CD4-positive, alpha-beta T cell treated with Interleukin-15 for 4 hours (primary cell): ENCODE measurements around the gene B4GAT1.
"Not testable (repeated sequence)": the region's sequence is repeated elsewhere in the genome, so short reads cannot be mapped to it uniquely, and the experiment has no call there.

Experiments used
- DNase-seq: peaks from one replicate; pipeline ENCODE4 v3.0.0-alpha.2; 2020; ENCODE audit warnings: low spot score

The B4GAT1 gene

GRCh38 chr11:66322732-66323427 lies 24.5 kb downstream of the B4GAT1 start:
- DNase-seq = no peak

GRCh38 chr11:66321606-66322005 lies 25.8 kb downstream of the B4GAT1 start:
- no peak for DNase-seq

DNA sequence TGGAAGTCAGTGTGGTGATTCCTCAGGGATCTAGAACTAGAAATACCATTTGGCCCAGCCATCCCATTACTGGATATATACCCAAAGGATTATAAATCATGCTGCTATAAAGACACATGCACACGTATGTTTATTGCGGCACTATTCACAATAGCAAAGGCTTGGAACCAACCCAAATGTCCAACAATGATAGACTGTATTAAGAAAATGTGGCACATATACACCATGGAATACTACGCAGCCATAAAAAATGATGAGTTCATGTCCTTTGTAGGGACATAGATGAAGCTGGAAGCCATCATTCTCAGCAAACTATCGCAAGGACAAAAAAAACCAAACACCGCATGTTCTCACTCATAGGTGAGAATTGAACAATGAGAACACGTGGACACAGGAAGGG lies 26.7 kb downstream of the B4GAT1 start:
- DNase-seq = not testable (repeated sequence)

DNA sequence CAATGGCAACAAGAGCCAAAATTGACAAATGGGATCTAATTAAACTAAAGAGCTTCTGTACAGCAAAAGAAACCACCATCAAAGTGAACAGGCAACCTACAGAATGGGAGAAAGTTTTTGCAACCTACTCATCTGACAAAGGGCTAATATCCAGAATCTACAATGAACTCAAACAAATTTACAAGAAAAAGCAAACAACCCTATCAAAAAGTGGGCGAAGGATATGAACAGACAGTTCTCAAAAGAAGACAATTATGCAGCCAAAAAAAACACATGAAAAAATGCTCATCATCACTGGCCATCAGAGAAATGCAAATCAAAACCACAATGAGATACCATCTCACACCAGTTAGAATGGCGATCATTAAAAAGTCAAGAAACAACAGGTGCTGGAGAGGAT lies 27.1 kb downstream of the B4GAT1 start:
- not testable (repeated sequence) for DNase-seq

DNA sequence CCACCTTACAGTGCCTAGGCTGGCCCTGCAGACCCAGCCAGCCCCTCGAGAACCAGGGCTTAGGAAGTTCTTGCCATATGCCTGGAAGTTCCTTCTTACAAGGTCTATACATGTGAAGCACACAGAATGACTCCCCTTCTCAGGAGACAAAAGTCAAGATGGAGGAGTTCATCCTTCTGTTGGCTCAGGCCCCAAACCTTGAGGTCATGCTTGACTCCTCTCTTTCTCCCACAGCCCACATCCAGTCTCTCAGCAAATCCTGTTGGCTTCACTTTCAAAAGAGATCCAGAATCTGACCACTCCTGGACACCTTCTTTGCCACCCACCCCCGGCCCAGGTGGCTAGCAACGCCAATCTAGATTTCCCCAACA lies 28.8 kb downstream of the B4GAT1 start:
- DNase-seq = no peak

DNA sequence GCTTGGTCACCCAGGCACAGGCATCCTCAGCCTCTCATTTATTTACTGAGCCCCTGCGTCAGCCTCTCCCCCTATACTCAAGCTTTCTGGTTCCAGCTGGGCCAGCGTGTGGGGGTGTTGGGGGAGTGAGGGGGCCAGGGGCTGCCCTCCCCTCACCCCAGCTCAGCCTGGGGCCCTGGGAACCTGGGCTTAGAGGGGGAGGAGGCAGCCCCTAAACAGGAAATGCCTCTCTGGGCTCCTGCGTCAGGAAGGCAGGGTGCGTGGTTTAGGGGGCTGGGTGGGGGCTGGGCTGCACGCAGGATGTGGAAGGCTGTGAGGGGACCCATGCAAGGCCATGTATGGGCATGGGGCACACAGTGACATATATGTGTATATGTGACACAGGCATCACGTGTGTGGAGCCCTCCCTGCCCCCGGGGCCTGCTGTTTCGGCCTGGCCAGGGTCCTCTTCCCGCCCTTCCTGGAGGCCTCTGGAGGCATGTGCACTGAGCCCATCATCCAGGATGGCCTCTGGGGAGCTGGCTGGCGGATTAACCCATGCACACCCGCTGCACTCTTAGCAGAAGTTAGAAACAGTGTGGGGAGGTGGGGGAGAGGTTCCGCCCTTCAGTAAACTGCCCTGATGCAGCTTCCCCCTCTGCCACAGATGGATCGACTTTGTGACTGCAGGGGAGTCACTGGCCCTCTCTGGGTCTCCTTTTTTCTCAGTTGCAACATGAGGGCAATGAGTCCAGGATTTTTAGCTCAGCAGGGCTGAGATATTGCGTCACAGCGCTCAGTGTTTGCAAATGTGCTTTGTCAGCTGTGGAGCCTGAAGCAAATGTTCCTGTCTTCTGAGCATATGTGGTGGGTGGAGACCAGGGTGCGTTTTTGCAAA lies 29.5 kb downstream of the B4GAT1 start:
- DNase-seq = peak; percentile 33

DNA sequence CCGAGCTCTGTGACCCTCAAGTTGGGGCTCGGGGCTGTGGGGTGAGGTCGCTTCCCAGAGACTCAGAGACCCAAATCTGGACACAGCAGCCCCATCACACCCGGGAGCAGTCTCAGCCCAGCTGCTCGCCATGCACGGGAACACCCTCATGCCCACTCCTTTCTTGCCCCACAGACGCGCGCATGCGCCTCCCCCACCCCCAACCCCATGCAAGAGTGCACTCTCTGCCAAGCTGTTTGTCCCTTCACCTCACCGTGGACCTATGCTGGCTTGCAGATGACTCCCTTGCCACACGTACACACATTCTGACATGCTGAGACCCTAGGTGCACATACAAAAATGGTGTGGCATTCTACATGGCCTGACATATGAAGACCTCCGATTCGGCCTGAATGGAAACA lies 30.1 kb downstream of the B4GAT1 start:
- DNase-seq = no peak

GRCh38 chr11:66316849-66317251 lies 30.6 kb downstream of the B4GAT1 start, which contains the start of gene CD248:
CD248 (minus strand) TSS chr11:66317044; CDS start chr11:66317027, 17 bp downstream.
- no peak for DNase-seq

DNA sequence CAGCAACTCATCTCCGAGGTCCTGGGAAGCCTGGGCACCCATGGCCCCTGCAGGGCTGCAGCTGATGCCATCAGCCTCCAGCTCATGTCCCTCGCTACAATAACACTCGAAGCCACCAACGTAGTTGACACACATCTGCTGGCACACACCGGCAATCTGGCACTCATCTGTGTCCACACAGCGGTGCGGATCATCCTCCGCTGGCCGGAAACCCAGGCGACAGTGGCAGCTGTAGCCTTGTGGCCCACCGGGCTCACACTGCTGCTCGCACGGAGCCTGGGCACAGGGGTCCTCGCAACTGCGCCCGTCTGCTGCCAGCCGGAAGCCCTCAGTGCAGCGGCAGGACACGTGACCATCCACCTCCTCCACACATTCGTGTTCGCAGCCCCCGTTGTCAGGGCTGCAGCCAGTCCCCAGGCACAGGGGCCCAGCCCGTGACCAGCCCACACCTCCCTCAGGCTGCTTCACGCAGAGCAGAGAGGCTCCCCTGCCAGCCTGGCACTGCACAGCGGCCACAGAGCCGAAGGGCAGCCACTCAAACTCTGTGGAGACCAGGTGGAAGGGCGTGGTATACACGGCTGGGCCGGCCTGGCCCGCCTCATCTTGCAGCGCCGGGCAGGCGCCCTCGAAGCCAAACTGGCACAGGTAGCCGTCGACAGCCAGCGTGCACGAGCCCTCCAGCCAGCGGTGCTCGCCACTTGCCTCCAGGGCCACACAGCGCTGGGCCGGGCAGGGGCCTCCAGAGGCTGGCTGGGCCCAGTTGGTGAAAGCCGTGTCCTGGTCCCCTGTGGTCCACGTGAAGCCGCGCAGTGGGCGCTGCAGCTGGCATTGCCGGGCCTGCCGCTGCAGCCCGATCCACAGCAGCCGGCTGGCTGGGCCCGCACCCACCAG lies 31.3 kb downstream of the B4GAT1 start:
- no peak for DNase-seq

GRCh38 chr11:66315498-66315885 lies 31.9 kb downstream of the B4GAT1 start:
- no peak for DNase-seq

GRCh38 chr11:66314561-66315497 lies 32.6 kb downstream of the B4GAT1 start:
- no peak for DNase-seq

DNA sequence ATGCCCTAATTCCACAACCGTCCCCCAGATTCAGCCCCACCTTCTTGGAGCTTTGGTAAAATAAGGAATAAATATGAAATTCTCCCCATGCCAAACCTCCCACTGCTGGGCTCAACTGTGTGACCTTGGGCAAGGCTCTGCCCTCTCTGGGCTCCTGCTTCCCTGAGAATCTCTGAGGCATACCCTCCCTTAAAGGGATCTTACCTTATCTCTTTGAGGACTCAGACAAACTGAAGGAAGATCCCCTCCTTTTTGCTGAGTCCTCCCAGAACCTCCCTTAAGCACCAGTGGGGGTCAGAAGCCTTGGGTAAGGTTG lies 33.3 kb downstream of the B4GAT1 start:
- DNase-seq = no peak

DNA sequence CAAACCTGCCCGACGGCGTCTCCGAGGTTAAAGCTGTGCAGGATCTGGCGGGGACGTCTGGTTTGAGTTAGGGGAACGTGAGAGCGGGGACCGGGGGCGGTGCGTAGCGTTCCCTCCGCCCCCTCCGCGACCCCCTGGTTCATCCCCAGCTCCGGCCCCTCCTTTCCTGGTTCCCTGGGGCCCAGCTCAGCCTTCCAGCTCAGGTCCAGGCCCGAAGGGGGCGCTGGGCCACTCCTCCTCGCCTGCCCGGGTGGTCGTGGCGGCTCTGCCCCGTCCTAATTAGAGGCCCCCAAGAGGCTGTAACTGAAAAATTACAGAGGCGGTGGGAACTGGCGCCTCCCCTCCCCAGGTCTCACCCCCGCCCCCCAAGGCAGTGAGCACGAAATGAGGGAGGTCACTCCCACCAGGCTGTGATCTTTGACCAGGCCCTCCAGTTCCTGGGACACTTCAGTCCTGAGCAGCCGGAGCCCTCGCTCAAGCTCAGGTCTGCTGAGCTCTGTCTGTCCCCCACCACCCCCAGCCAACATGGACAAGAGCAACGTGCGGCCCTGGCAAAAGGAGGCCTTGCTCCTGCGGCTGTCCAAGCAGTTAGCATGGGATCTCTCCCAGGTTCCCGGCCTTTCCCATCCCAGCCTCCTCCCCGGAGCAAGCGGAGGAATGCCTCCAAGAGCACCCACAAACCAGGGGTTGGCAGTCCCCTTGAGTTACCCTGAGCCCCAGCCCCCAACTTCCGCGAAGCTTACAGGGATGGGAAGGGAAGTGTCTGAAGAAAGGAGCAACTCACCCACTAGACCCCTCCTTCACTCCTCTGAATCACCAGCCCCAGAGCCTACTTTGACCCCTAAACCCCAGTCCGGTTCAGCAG lies 33.9 kb downstream of the B4GAT1 start:
- no peak for DNase-seq

GRCh38 chr11:66312549-66313320 lies 34.7 kb downstream of the B4GAT1 start:
- DNase-seq = peak; percentile 97

DNA sequence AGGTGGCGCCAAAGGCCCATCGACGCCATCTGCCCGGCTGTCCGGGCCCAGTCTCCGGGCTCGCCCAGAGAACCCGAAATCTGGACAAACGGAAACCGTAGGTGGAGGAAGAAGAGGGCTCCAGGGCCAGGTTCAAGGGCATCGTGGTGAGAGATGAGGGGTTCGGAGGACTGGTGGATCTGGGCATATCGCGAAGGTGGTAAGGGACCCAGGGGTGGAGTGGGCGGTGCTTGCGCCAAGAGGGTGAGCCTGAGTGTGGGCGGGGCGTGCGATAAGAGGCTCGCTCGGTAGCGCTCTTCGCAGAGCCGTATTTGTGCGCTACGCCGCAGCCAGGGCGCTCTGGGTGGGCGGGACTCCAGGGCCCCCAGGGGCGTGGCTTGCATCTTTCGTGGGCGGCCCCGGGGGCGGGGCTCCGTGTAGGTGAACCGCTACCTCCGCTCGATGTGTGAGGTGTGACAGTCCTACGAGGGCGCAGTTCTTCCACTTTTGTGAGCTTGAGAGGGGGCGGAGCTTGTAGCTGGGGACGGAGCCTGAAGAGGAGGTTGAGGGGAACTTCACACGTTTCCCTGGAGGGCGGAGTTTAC lies 35.4 kb downstream of the B4GAT1 start:
- peak; percentile 99 for DNase-seq

DNA sequence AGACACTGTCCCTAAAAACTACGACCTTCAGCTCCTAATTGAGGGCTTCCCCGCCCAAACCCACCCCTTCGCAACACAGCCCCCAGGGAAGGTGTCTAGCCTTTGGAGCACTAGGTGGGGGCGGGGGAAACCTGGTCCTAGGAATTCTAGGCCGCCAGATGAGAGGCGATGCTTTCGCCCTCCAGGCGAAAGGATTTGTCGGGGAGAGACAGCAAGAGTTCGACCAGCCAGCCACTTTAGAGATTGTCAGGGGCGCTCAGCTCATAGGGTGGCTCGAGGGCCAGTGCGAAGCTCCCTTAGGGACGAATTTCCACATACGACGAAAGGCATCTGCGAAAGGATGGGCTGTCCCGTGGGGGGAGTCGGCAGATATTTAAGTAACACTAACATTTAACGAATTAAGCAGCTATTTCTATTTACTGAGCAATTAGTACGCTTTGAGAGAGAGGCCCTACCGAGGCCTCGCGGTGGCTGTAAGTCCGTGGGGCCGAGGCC lies 35.9 kb downstream of the B4GAT1 start:
- no peak for DNase-seq

GRCh38 chr11:66310803-66311440 lies 36.5 kb downstream of the B4GAT1 start:
- not testable (repeated sequence) for DNase-seq

GRCh38 chr11:66310324-66310723 lies 37.1 kb downstream of the B4GAT1 start:
- no peak for DNase-seq

- no peak for DNase-seq
These were observed 38.0 kb downstream of the B4GAT1 start for GRCh38 chr11:66309475-66309874.
